ENCODE data around the gene LRRC1.
A peak's percentile ranks its signal among the peaks of the same experiment; 100 is the strongest.

LRRC1 gene

GRCh38 chr6:53811082-53811481 lies 16.3 kb downstream of the LRRC1 start:
- Histone ChIP-seq H3K9ac (no peak overlapping the region), H3K27me3 (no peaks in the 10 kb centered on the region), H3K36me3 (no peaks in the 10 kb centered on the region), H4K20me1 (no peaks in the 10 kb centered on the region), H3K4me3 (no peak overlapping the region), H3K27ac (no peak overlapping the region), H3K4me2 (no peak overlapping the region), H3K9me3 (no peaks in the 10 kb centered on the region), H3K4me1 (peaks cover 19% of the 10 kb centered on the region)
- no peak for TF ChIP-seq Cebpa-rat (IDR thresholded peaks at IDR 0.05)

- Histone ChIP-seq H3K36me3 (no peaks in the 10 kb centered on the region), H3K27ac (no peak overlapping the region), H3K4me3 (no peak overlapping the region), H3K9me3 (no peaks in the 10 kb centered on the region), H3K4me2 (no peak overlapping the region), H4K20me1 (no peaks in the 10 kb centered on the region), H3K4me1 (peaks cover 19% of the 10 kb centered on the region), H3K27me3 (no peaks in the 10 kb centered on the region), H3K9ac (no peak overlapping the region)
- TF ChIP-seq Cebpa-rat (IDR thresholded peaks at IDR 0.05) = no peak
Measured at GRCh38 chr6:53811746-53812145, 16.9 kb downstream of the LRRC1 start.

GRCh38 chr6:53813096-53813495 lies 18.3 kb downstream of the LRRC1 start:
- Histone ChIP-seq H3K36me3 (no peaks in the 10 kb centered on the region), H3K4me1 (peaks cover 19% of the 10 kb centered on the region), H3K9ac (no peak overlapping the region), H3K4me2 (no peak overlapping the region), H3K4me3 (no peak overlapping the region), H4K20me1 (no peaks in the 10 kb centered on the region), H3K9me3 (no peaks in the 10 kb centered on the region), H3K27ac (no peak overlapping the region), H3K27me3 (no peaks in the 10 kb centered on the region)
- no peak for TF ChIP-seq Cebpa-rat (IDR thresholded peaks at IDR 0.05)

GRCh38 chr6:53813801-53814200 lies 19.0 kb downstream of the LRRC1 start:
- H3K4me2 ChIP-seq = peak overlapping the region; percentile 7; the same call in 1 of the 2 replicates

GRCh38 chr6:53814353-53814752 lies 19.5 kb downstream of the LRRC1 start:
- no peaks in the 10 kb centered on the region for H3K27me3 ChIP-seq
- no peaks in the 10 kb centered on the region for H3K36me3 ChIP-seq

More at GRCh38 chr6:53813801-53814200, 19.0 kb downstream of the LRRC1 start:
- H3K27me3 ChIP-seq = no peaks in the 10 kb centered on the region
- peaks cover 19% of the 10 kb centered on the region for H3K4me1 ChIP-seq
- no peak overlapping the region for H3K4me3 ChIP-seq
- TF ChIP-seq Cebpa-rat (IDR thresholded peaks at IDR 0.05) = no peak
- H4K20me1 ChIP-seq = no peaks in the 10 kb centered on the region
- H3K27ac ChIP-seq = no peak overlapping the region
- no peaks in the 10 kb centered on the region for H3K9me3 ChIP-seq
- no peaks in the 10 kb centered on the region for H3K36me3 ChIP-seq
- H3K9ac ChIP-seq = no peak overlapping the region

GRCh38 chr6:53815381-53816119 lies 20.7 kb downstream of the LRRC1 start:
- H3K36me3 ChIP-seq = no peaks in the 10 kb centered on the region

More at GRCh38 chr6:53814353-53814752, 19.5 kb downstream of the LRRC1 start:
- Histone ChIP-seq H3K9me3 (no peaks in the 10 kb centered on the region), H3K4me2 (no peak overlapping the region), H3K4me3 (no peak overlapping the region), H3K27ac (no peak overlapping the region), H4K20me1 (no peaks in the 10 kb centered on the region), H3K4me1 (peaks cover 19% of the 10 kb centered on the region), H3K9ac (no peak overlapping the region)
- TF ChIP-seq Cebpa-rat (IDR thresholded peaks at IDR 0.05) = no peak

GRCh38 chr6:53818858-53819609 lies 24.2 kb downstream of the LRRC1 start:
- H3K27ac ChIP-seq = no peak overlapping the region
- no peak overlapping the region for H3K4me3 ChIP-seq
- no peaks in the 10 kb centered on the region for H3K9me3 ChIP-seq
- no peak overlapping the region for H3K9ac ChIP-seq
- H3K4me2 ChIP-seq = no peak overlapping the region
- peaks cover 8% of the 10 kb centered on the region; the same call in 1 of the 2 replicates for H3K4me1 ChIP-seq
- no peaks in the 10 kb centered on the region for H3K36me3 ChIP-seq
- no peak for TF ChIP-seq Cebpa-rat (IDR thresholded peaks at IDR 0.05)
- no peaks in the 10 kb centered on the region for H3K27me3 ChIP-seq
- H4K20me1 ChIP-seq = no peaks in the 10 kb centered on the region

More at GRCh38 chr6:53815381-53816119, 20.7 kb downstream of the LRRC1 start:
- no peak for TF ChIP-seq Cebpa-rat (IDR thresholded peaks at IDR 0.05)
- Histone ChIP-seq H3K9me3 (no peaks in the 10 kb centered on the region), H3K9ac (no peak overlapping the region), H3K27me3 (no peaks in the 10 kb centered on the region), H3K4me1 (peaks cover 19% of the 10 kb centered on the region), H3K4me3 (no peak overlapping the region), H3K27ac (no peak overlapping the region), H3K4me2 (no peak overlapping the region), H4K20me1 (no peaks in the 10 kb centered on the region)

- no peak overlapping the region for H3K4me3 ChIP-seq
- no peak overlapping the region for H3K9ac ChIP-seq
- H3K36me3 ChIP-seq = no peaks in the 10 kb centered on the region
- no peak overlapping the region for H3K27ac ChIP-seq
- H3K4me1 ChIP-seq = no peaks in the 10 kb centered on the region
- H3K9me3 ChIP-seq = no peaks in the 10 kb centered on the region
- TF ChIP-seq Cebpa-rat (IDR thresholded peaks at IDR 0.05) = no peak
- no peaks in the 10 kb centered on the region for H3K27me3 ChIP-seq
- no peaks in the 10 kb centered on the region for H4K20me1 ChIP-seq
- no peak overlapping the region for H3K4me2 ChIP-seq
Measured at GRCh38 chr6:53822401-53823125, 27.8 kb downstream of the LRRC1 start.

GRCh38 chr6:53824714-53825113 lies 29.9 kb downstream of the LRRC1 start:
- H4K20me1 ChIP-seq = 0 out of 2 replicates have a peak, but pooled peaks cover 5% of the 10 kb centered on the region
- H3K4me2 ChIP-seq = no peak overlapping the region
- H3K4me1 ChIP-seq = no peaks in the 10 kb centered on the region

More at GRCh38 chr6:53824714-53825113, 29.9 kb downstream of the LRRC1 start:
- Histone ChIP-seq H3K36me3 (no peaks in the 10 kb centered on the region), H3K27ac (no peak overlapping the region), H3K27me3 (no peaks in the 10 kb centered on the region), H3K4me3 (no peak overlapping the region), H3K9ac (no peak overlapping the region), H3K9me3 (no peaks in the 10 kb centered on the region)
- TF ChIP-seq Cebpa-rat (IDR thresholded peaks at IDR 0.05) = no peak
